Measurements from ENCODE around the gene ARRB1.
A peak's percentile ranks its signal among the peaks of the same experiment; 100 is the strongest.
"Not testable (repeated sequence)": the region's sequence is repeated elsewhere in the genome, so short reads cannot be mapped to it uniquely, and the experiment has no call there.

ARRB1 gene

DNA sequence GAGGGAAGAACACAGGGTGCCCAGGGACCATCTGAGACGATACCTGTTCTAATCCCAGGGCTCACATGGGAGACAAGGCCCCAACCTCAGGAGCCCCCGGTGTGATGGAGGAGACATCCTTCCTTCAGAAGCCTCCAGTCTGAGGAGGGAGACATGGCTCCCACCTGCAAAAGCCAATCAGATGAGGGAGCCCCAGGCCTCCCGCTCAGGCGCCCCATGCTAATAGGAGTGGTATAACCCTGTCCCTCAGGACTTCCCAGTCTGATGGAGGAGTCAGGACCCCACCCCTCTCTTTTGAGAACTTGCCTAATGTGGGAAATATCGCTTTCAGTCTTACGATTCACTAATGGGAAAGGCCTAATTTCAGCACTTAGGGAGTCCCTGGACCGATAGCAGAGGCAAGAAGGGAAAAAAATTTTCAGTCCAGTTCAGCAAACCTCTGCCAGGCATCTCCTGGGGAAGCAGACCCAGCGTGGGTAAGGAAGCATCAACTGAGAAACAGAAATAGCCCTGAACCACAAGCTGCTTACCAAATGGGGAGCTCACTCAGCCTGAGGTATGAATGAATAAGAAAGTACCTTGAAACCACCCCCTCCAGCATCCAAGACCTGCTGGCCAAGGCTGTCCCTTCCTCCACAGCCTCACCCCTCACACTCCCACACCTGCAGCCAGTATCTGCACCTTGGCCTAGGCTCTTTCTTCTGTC, 5.9 kb downstream of the ARRB1 start:
- peak in 2 of 10 donors; percentile 61 to 68 for DNase-seq
- intact Hi-C loops (cut with DNase I) = no loop called here

DNA sequence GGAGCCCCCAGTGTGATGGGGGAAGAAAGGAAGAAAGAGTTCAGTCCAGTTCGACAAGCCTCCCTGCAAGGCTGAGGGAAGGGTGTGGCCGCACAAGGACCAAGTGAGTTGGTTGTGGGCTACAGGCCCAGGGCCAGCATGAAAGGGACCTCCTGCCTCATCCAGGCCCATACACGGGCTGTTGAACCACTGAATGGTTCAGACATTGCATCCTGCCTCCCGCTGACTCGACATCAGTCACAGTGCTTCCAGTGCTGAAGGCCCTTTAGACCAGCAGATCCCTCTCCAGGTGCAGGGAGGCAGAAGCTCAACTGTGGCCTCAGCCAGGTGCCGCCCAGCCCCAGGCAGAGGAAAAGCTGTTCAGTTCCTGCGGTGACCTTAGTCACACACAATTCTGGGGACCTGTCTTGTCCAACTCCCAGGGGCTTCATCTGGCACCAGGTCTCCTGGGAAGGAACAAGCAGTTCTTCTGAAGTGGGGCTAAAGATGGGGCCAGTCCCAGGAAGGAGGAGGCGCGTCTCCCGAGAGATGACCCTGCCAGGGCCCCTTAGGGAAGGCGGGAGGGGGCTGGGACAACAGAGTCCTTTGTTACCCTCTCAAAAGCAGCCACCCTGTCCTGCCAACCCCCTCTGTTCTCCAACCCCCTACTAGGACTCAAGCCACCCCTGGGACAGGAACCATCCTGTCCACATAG, 6.6 kb downstream of the ARRB1 start:
- intact Hi-C loops (cut with DNase I) = no loop called here
- peak in 2 of 10 donors; percentile 56 to 66 for DNase-seq

DNA sequence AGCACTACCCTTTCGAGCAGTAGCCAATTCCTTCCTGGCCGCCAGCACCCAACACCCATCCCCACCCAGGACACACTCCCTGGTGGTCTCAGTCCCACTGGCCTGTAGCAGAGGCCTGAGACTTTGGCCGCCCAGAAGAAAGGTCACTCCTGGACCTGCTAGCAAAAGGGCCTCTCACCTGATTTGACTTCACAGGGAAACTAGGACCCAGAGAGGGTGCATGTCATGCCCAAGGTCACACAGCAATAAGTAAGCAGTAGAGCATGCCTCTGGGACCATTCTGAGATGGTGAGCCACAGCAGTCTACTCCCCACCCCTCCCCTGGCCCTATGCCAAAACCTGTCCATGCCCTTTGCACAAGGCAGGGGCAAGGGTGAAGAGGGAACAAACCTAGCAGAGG, 7.3 kb downstream of the ARRB1 start:
- intact Hi-C loops (cut with DNase I) = no loop called here
- peak in 1 of 10 donors; percentile 31 for DNase-seq

DNA sequence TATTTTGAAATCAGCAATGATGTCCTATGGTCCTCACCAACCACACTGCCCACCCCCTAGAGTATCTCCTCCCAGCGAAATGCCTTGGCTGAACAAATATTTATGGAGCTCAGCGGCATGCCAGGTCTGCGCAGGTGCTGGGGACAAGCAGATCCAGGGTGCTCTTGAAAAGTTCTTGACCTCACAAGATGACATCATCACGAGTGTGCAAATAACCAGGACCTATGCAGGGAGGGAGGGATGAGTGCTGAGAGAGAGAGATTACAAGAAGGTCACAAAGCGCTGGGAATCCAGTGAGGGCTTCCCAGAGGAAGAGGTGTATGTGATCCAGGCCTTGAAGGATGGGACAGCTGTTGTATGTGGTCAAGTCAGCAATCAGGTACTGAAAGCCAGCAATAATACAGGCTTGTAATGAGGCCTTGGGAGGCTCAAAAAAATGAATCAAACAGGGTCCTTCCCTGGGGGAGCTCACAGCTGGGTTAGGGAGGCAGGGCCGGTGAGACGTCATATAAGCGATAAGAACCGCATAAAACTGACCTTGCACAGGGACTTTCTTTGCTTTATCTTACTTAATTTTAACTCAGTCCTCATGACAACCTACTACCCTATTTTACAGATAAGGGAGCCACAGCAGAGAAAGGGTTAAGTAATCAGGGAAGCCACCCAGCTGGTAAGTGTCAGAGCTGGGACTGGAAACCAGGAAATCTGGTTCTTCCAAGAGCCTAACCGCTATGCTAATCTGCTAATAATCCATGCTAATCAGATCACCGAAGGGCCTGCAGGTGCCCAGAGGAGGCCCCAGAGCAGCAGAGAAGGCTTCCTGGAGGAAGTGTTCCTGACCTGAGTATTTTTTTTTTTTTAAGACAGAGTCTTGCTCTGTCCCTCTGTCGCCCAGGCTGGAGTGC, 8.2 kb downstream of the ARRB1 start:
- DNase-seq = peak in 1 of 10 donors; percentile 33
- intact Hi-C loops (cut with DNase I) = no loop called here

DNA sequence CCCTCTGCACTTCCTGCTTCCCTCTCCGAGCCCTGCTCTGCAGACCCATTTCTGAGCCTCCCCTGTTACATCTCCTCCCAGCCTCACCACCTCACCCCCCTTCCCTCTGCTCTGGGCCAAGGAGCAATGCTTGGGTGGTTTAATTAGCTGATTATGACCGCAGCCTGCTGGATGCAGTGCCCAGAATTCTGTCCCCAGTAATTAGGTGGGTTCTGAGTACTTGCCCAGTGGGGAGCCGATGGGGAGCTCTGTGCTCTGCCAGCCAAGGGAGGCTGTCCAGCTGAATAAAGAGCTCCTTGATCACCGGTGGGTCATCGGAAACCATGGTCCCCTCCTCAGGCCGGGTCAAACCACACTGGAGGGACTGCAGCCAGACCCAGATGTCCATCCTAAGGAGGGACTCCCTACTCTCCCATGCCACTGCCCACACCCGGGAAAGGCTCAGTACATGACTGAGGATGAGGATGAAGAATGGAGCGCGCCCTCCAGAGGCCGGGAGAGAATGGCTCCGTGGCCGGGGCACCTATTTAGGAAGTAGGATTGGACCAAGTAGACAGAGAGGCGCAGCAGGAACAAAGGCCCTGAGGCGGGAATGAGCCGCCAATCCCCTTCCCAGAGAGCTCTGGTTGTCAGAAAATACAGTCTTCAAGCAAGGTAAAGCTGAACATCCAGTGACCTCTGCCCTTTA, 9.1 kb downstream of the ARRB1 start:
- intact Hi-C loops (cut with DNase I) = no loop called here
- DNase-seq = peak in 3 of 10 donors; percentile 28 to 86 (median 76)

DNA sequence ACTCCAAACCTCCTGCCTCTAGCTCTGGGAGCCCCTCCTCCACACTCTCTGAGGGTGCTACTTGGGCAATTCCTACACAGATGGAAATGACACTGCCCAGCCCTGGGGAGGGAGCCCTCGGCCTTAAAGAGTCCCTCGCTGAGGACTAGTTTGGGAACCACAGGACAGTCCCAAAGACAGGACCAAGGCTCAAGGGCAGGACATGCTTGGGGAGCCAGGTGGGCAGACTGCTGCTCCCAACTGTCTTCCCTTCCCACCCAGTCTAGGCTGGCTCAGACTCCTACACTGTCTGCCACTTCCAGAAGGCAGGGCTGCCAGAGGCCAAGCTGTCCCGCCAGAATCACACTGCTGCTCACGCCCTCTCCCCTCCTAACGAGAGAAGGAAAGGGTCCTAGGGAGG, 9.8 kb downstream of the ARRB1 start:
- intact Hi-C loops (cut with DNase I) = no loop called here
- DNase-seq = peak in 1 of 10 donors; percentile 35

DNA sequence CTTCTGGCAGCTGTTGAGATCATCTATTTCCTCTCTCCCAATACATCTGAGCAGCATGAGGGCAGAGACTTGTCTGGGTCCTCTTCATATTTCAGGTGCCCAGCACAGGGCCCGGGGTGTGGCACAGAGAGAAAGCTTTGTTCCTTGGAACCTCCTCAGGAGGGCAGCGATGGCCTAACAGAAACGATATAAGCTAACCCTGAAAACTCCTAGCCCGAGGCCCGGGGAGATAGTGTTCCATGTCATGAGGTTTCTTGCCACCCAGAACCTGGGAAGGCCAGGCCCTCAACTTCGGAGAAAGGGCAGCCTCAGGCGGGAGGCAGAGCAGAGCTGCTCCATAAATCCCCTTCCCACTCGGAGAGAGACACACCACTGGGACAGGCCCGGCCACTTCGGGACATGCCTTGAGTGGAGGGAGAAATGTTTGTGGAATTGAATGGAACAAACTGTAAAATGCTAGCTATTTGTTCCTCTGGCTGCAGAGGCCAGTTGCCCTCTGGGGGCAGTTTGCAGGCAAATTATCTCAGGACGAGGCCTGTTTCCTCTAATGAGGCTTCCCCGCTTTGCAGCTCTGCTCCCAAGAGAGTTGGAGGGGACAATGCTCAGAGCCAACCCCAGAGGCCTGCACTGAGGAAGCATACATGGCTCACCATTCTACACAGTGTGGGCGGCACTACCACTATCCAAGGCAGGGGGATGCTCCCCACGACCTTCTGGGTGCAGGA, 11.6 kb downstream of the ARRB1 start:
- intact Hi-C loops (cut with DNase I) = no loop called here
- DNase-seq = peak in 1 of 10 donors; percentile 78

DNA sequence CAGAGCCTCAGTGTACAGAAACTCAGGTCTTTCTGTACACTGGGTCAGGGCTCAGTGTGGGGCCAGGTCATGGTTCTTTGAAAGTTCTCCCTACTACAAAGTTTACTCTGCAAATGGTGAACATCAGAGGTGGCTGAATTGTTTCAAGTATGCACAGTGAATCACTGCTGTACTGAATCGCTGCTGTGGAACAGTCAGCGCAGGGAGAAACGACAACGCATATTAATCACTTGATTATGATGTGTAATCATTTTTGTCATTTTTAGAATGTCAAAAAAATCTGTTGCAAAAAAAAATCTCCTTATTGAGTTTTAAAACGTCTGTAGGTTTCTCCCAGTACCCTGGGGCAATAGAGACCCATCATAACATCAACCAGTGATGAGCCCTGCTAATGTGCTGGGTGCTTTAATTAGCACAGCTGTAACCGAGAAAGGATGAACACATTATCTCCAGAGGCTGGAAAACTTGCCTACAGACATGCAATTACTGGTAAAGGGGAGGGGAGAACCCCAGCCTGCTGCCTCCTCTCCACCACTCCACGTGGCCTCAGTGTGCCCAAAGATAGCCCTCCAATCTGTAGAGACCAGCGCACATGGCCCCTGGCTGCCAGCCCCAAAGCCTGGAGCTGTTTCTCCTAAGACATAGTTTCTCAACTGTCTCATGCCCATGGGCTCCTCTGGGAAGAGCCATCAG, 12.8 kb downstream of the ARRB1 start:
- intact Hi-C loops (cut with DNase I) = no loop called here
- DNase-seq = peak in 2 of 10 donors; percentile 30 to 88

DNA sequence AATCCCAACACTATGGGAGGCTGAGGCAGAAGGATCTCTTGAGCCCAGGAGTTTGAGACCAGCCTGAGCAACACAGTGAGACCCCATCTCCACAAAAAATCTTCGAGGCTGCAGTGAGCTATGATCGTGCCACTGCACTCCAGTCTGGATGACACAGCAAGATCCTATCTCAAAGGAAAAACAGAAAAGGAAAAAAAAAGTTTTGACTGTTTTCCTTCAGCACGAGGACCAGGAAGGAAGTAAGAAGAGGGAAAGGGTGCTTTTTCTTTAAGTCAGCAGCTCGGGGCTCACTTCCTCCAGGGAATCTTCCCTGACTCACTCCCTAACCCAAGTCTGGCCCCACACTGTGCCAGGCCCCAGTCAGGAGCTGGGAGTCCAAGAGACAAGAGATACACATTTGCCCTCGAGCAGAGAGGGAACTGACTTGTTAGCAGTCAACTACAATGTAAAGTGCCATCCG, 14.2 kb downstream of the ARRB1 start:
- DNase-seq = no peak
- intact Hi-C loops (cut with DNase I) = no loop called here

DNA sequence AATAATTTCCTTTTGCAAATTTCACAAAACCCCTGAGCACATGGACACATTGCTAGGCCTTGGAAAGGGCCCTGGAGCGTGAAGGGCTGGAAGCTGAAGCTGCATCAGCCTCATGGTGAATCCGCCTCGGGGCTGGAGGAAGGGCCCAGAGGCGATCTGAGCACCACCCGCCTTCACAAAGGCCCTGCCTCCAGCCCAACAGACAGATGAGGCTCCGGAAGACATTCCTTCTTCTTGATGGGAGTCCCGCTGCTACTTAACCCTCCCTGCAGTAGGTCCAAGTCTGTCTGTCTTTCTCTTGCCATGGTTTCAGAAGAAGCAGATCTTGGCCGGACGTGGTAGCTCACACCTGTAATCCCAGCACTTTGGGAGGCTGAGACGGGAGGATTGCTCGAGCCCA, 16.5 kb downstream of the ARRB1 start:
- intact Hi-C loops (cut with DNase I) = no loop called here

DNA sequence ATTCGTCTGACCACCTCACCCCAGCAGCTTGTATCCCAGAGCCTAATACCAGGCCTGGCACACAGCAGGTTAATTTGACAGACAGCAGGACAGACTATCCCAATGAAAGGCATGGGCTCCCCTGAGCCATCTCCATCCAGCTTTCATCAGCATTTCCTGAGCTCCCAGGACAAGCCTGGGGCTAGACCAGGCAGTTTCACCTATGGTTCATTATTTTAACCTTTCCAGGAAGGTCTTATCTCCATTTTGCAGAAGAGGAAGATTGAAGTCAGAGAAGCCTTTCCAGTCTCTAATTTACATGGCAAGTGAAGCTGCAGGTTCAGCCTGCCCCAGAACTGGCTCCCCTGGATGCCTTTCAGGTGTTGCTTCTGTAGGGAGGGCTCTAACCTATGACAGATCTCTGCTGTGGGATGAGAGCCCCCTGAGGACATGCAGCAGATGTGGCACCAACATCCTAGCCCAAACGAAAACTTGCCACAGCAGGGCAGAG, 17.0 kb downstream of the ARRB1 start:
- intact Hi-C loops (cut with DNase I) = no loop called here
- DNase-seq = no peak

More for the DNA sequence above, 16.5 kb downstream of the ARRB1 start:
- DNase-seq = peak in 1 of 10 donors; percentile 68

DNA sequence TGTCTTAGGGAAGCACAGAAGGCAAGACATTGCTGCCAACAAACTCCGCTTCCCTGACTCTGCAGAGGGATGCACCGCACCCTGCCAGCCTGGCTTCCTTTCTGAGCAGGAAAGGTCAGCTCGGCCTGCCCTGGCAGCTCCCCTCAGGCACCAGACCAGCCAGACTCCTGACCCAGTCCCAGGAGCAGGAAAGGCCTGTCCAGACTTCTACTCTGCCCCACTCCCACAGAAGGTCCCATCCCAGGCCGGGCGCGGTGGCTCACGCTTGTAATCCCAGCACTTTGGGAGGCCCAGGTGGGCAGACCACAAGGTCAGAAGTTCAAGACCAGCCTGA, 17.7 kb downstream of the ARRB1 start:
- intact Hi-C loops (cut with DNase I) = no loop called here
- DNase-seq = peak in 1 of 10 donors; percentile 70

DNA sequence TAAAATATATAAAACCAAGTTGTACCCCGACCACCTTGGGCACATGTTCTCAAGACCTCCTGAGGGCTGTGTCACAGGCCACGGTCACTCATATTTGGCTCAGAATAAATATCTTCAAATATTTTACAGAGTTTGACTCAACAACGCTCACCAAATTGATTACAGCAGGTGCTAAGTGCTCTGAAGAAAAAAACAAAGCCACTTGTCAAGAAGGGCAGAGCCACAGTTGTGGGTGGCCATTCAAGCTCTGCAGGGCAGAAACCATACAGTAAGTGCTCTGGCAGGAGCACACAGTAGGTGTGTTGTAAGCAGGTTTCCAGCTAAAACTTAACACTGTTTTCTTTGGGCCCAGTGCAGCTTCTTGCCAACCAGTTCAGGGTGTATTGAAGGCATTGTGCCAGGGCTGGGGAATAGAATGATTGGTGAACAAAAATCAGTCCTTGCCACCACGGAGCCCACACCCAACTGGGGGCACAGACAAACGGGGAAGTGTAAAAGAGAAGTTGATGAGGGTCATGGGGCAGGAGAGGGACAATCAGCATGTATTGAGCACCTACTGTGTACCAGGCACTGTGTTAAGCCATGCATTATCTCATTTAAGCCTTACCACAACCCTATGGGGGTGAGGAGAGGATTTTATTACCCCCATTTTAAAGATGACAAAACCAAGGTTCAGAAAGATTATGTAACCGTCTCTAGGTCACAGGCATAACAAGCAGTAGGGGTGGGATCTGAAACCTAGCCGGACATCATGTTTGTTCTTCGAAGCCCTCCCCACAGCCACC, 18.2 kb downstream of the ARRB1 start:
- peak in 1 of 10 donors; percentile 34 for DNase-seq
- intact Hi-C loops (cut with DNase I) = no loop called here

DNA sequence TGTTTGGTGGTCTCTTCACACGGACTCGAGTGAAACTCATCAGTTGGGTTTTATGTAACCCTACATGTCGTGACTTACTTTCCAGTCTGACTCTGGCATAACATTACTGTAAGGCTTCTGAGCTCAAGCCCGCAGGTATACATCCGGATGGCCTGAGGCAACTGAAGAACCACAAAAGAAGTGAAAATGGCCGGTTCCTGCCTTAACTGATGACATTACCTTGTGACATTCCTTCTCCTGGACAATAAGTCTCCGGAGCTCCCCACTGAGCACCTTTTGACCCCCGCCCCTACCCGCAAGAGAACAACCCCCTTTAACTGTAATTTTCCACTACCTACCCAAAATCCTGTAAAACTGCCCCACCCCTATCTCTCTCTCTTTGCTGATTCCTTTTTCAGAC, 19.7 kb downstream of the ARRB1 start:
- intact Hi-C loops (cut with DNase I); DNase-seq: not testable (repeated sequence)

DNA sequence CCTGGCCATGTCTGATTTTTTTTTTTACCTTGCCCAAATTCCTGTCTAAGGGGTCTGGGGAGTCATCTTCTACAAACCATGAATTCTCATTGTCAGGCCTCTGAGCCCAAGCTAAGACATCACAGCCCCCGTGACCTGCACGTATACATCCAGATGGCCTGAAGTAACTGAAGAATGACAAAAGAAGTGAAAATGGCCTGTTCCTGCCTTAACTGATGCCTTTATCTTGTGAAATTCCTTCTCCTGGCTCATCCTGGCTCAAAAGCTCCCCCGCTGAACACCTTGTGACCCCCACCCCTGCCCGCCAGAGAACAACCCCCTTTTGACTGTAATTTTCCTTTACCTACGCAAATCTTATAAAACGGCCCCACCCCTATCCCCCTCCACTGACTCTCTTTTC, 20.2 kb downstream of the ARRB1 start:
- intact Hi-C loops (cut with DNase I) = not testable (repeated sequence)
- peak in 1 of 10 donors; percentile 34 for DNase-seq

DNA sequence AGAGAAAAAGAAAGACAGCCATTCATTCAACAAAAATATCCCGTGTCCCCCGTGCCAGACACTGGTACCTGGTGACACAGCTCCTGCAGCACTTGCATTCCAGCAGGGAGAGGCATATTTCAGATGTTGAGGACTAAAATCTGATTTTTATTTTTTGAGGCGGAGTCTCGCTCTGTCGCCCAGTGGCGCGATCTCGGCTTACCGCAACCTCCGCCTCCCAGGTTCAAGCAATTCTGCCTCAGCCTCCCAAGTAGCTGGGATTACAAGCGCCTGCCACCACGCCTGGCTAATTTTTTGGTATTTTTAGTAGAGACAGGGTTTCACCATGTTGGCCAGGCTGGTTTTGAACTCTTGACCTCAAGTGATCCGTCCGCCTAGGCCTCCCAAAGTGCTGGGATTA, 20.6 kb downstream of the ARRB1 start:
- DNase-seq; intact Hi-C loops (cut with DNase I): not testable (repeated sequence)

DNA sequence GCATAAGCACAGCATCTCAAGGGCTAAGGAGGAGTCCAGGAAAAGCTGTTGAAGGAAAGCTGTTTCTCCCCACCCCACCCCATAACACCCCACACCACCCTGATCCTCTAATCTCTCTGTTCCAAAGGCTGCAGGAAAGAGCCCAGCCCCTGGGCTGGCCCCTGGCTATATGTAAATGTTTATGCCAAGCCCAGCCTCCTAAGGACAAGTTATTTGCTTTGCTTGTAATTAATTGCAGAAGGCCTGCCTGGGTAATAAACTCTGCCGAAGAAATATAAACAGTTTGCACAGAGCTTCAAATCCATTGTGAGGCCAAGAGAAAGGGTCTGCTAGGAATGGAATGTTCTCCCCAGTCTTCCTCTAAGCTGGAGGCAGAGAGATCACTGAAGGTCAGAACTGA, 21.2 kb downstream of the ARRB1 start:
- no peak for DNase-seq
- intact Hi-C loops (cut with DNase I) = no loop called here
